HG03442 (cell line): ENCODE data around the gene PLCB1.
A peak's percentile ranks its signal among the peaks of the same experiment; 100 is the strongest.

Experiments used
- ATAC-seq: cut with Tn5 transposase; IDR thresholded peaks from one replicate; pipeline ENCODE4 v1.9.1; 2021; ENCODE audit warnings: mild to moderate bottlenecking, moderate library complexity; ENCODE audit not compliant: unreplicated experiment

Gene PLCB1

GRCh38 chr20:8671370-8671961, 539.4 kb downstream of the PLCB1 start:
- ATAC-seq = no peak

- ATAC-seq = no peak
Measured at GRCh38 chr20:8673116-8673515, 541.0 kb downstream of the PLCB1 start.

DNA sequence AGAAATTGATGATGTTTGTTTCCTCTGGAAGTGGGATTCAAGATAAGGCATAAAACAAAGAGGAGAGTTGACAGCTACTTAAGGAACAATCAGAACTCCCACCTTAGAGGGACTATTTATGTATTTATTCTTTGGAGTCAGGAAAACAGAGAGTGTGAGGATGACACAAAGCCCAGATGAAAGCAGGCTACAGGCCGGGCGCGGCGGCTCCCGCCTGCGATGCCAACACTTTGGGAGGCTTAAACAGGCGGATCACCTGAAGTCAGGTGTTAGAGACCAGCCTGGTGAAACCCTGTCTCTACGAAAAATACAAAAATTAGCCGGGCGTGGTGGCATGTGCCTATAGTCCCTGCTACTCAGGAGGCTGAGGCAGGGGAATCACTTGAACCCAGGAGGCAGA, 543.8 kb downstream of the PLCB1 start:
- no peak for ATAC-seq

DNA sequence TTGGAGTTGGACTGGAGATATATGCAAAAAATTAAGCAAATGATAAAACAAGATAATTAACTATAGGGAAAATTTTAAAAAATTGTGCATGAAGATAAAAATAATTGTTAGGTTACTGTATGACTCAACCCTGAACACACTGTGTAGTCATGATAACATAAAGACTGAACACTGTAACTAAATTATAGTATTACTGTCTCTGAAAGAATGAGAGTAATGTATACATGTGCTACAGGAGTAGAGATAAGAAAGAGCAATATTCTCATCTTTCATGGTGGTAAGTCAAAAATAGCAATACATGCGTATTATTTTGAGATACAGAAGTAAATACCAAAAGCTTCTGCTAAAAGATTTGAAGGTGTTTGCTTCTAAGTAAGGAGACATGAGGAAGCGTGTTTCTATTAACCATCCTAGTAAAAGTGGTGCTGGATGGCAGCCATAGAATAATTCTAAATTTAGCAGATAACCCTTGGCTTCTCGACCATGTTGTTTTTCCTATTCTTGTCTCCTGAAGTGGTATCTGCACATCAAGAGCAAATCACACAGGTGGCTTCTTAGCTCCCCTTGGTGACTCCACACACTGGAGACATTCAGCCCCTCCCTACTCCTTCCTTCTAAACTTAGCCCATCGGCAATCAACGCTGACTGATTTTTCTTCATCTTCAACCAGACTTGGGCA, 546.2 kb downstream of the PLCB1 start:
- no peak for ATAC-seq

DNA sequence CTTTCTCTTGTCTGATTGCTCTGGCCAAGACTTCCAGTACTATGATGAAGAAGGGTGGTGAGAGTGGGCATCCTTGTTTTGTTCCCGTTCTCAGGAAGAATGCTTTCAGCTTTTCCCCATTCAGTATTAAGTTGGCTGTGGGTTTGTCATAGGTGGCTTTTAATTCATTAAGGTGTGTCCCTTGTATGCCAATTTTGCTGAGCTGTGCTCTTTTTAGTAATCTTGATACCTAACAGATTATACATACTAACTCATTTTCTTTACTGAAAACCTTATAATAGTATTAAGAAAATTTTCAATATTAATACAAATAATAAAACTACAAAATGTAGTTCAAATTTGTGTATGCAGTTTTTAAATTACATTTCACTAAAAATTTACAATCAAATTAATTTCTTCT, 557.3 kb downstream of the PLCB1 start:
- ATAC-seq = no peak

DNA sequence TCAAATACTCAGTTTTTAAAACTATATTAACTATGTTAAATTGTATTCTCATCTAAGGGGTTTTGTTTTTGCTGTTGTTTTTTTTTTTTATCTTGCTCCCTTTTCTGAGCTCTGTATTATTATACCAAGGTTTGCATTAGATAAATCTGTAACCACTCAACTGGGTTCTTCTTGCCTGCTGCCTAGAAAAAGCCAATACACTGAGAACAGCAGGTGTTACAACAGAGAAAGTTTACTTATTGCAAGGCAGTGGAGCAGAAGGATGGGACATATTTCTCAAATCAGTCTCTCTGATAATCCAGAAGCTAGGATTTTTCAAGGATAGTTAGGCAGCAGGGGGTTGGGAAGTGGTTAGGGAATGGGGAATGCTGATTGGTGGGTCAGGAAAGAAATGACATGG, 558.0 kb downstream of the PLCB1 start:
- ATAC-seq = no peak

GRCh38 chr20:8693709-8694108, 561.6 kb downstream of the PLCB1 start:
- no peak for ATAC-seq

DNA sequence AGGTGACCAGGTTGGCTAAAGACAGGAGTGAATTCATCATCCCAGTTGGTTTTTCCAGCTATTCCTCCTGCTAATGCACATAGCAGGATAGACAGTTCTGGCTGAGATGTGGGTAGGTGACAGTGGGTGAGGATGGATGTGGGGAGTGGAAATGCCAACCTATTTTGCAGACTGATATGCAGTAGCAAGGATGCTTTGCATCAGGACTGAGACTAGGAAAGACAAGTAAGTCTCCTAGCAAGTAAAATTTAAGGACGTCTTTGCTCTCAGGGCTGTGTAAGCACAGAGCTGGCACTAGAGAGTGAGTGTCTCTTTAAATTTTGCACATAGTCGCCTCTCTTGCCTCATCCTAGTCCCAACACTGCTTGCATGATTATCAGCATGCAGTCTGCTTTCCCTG, 568.7 kb downstream of the PLCB1 start:
- no peak for ATAC-seq

- no peak for ATAC-seq
Measured at GRCh38 chr20:8706961-8707700, 575.1 kb downstream of the PLCB1 start.

- no peak for ATAC-seq
Measured at GRCh38 chr20:8709627-8710026, 577.6 kb downstream of the PLCB1 start.

GRCh38 chr20:8711501-8711900, 579.4 kb downstream of the PLCB1 start:
- no peak for ATAC-seq

GRCh38 chr20:8714206-8714605, 582.1 kb downstream of the PLCB1 start:
- ATAC-seq = no peak

- ATAC-seq = no peak
Measured at GRCh38 chr20:8718279-8718678, 586.2 kb downstream of the PLCB1 start.

DNA sequence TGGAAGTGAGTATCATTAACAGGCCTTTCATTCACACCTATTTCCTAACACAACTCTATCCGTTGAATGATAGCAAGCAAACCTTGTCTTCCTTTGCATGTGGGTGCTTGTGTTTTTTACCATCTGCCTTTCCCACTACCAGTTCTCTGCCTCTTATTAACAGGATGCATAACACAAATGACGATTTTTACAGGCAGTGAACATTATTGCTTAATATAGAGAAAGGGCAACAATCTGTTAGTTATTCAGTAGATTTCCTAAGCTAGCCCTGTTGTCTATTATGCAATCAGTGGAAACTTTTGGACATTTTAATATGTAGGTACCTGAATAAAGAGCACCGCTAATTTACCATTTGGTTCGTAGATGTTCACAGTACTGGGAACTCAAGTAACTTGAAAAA, 588.0 kb downstream of the PLCB1 start:
- no peak for ATAC-seq

DNA sequence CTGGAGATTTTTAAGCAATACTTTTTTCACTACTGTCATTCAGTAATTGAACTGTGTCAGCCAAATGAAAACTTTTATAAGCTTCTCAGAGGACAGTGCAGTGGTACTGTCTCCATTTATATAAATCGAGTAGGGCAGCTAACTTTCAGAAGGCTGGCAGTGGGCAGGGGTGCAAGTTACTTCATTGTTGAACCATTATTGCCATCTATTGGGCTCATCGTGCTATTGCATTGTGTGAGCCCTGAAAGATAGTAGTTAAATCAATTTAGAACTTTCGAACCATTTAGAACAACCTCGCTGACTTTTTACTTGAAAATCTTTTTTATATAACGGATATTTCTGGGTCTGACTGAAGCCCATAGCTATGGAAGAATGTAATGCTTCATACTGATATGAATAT, 589.0 kb downstream of the PLCB1 start:
- ATAC-seq = no peak

DNA sequence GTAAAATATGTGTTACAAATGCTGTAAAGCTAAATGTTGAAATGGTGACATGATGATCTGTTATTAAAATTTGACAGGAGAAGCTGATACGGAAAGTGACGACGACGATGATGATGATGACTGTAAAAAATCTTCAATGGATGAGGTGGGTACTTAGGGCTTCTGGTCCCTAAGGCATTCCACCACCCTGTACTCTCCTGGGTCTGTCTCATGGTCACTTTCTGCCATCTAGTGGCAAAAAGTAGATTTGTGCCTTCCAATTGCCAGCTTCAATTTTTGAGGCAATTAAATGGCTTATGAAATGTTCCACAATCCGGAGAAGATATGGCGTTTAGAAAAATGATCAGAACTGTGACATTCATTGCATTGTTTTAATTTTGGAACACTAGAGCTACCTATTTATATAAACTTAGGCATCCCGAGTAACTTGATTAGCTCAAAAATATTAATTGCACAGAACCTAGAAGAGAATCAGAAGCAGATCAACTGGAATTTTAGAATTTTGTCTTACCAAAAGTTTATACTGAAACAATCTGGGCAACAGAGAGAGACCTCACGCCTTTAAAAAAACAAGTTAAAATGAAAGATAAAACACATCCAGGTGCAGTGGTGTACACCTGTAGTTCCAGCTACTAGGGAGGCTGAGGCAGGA, 590.3 kb downstream of the PLCB1 start:
- ATAC-seq = peak; percentile 71

DNA sequence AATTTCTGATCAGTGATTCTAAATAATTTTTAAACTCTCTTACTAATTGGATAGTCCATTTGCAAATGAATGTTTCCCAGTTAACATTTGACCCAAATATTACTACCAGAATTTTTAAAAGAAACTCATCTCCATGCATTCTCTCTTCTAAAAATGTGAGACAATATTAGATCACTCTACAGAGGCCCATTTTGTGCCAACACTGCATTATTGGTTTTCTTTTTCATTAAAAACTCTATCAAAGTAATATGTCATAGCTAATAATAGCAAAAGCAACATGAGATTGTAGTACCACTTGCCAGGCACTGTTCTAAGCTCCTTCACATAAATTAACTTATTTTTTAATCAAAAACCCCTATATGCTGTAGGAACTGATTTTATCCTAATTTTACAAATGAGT, 591.2 kb downstream of the PLCB1 start:
- no peak for ATAC-seq

DNA sequence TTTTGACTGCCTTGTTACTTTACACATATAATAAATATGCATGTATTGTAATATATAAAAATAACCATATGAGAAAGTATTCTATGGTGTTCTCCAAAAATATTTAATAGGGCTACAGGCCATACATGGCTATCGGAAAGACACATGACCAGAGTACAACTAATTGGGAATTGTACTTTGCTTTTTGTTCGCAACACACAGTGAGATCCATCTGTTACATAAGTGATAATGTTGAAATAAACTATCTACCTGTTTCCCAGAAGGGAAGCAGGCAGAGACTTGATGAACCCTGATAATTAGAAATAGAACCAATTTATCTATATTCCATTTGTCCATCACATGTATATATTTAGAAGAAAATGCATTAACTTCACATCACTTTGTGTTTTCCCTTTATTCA, 592.8 kb downstream of the PLCB1 start:
- ATAC-seq = no peak

DNA sequence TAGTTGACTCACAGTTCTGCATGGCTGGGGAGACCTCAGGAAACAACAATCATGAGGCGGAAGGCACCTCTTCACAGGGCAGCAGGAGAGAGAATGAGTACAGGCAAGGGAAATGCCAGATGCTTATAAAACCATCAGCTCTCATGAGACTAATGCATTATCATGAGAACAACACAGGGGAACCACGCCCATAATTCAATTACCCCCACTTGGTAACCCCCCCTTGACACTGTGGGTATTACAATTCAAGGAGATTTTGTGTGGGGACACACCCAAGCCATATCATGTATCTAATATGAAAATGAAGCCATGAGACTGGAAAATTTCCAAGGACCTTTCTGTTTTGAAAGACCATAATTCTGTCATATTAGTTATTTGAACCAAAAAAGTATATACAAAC, 594.4 kb downstream of the PLCB1 start:
- no peak for ATAC-seq

DNA sequence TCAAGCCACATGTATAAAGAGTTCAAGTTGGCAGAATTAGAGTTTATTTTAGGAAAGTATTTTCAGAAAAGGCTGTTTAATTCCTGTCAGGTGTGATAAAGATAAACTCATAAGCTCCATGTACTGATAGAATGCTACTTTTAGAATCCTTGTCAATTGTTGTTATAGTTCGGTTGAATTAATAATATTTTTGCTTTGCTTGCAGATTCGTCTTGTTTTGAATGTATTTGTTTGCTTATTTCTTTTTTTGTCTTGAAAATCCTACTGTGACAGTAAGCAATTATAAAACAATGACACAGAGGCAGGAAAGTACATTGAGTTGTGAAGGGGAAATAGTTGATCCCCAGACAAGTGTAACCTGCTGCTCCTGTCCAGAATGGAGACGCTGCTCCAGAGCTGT, 602.9 kb downstream of the PLCB1 start:
- no peak for ATAC-seq

DNA sequence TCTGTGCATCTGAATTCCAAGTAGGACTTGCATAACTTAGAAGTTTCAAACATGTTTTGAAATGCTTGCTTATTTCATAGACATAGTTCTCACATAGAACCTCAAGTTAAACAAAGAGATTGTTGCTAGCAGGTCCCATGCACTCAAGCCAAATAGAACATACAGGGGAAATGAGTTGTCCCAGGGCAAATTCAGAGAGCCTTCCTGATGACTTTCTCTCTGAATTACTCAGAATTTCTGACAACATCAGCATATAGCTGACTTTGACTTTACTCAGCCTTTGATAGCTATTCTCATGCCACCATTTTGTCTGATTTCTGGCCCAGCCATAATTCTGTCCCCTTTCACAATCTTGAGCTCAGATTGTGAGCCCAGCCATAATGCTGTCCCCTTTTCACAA, 603.6 kb downstream of the PLCB1 start:
- ATAC-seq = no peak

DNA sequence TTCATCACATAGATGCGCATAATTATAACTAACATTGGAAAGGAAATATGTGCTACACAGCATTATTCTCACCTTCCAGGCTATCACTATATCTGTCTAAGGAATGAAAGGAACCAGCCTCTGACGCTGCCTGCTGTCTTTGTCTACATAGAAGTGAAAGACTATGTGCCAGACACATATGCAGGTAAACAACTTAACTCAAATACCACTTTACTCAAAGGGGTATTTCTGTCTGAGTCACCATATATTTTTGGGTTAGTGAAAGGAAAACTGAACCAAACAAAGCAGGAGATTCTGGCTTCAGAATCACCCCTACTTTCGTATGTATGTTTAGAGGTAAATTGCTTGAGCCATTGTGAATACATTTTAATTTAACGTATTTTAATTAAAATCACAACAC, 608.2 kb downstream of the PLCB1 start:
- peak; percentile 97 for ATAC-seq
